Skin epidermis (tissue), 12 donors: ENCODE results near the gene SMIM38.
"Not testable (repeated sequence)": the region's sequence is repeated elsewhere in the genome, so short reads cannot be mapped to it uniquely, and the experiment has no call there.

ENCODE experiments used
- H3K27ac ChIP-seq, 21 experiments: fragments of 200-600 bp; sonication (generic) in 11 of 21; one replicate each; pipeline ENCODE4 v1.5.0; 2020; ENCODE audit warnings: mild to moderate bottlenecking in 3 of 21, inconsistent platforms in 2 of 21, moderate library complexity in 2 of 21
- H3K4me3 ChIP-seq, 7 experiments: fragments of 200-600 bp; sonication (generic) in 2 of 7; one replicate each; pipeline ENCODE4 v1.5.0; 2020; ENCODE audit warnings: inconsistent platforms in 2 of 7, mild to moderate bottlenecking in 2 of 7, moderate library complexity in 1 of 7

SMIM38 gene

DNA sequence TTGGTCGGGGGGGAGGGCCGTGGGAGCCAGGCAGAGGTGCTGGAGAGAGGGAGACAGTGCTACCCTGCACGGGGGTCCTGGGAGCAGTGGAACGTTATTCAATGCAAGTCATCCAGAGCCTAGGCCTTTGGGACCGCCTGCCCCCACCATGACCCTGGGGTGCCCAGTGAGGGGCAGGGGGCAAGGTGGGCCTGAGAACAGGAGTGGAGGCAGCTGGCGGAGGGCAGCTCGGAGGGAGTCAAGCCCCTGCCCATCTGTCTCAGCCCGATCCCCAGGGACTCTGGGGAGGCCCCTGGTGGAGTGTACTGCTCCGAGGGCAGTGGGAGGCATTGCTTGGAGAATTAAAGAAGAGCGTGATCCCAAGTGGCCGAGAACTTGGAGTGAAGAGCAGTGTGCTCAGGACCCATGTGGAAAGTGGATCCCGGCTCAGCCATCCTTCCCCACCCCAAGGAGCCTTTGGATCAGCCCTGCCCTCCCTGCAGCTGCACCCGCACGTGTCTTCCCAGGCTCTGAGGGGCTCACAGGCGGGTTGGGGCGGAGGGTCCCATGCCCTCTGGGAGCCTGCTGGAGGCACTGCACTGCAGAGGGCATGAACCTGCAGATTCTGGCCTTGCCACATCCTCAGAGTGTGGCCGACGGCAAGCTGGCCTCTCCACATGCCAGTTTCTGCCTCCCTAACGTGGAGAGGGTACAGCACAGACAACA, 34.0 kb upstream of the SMIM38 start:
- peak overlapping the region in 5 of 21 experiments; percentile 13 to 67 (median 31) for H3K27ac ChIP-seq
- no peak overlapping the region for H3K4me3 ChIP-seq

DNA sequence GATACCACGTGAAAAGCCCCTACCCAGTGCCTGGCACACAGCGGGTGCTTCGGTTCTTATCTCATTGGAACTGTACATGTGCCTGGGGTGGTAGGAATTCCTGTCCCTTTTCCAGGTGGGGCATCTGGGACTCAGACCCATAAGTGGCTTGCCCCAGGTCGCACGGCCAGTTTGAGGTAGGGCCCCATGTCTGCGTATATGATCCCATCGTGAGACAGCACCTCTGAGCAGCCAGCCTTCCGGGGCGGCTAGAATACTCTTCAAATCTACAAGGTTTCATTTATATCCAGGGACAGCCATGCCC, 33.5 kb upstream of the SMIM38 start:
- H3K4me3 ChIP-seq = no peak overlapping the region
- H3K27ac ChIP-seq = peak overlapping the region in 9 of 21 experiments; percentile 23 to 70 (median 62)

DNA sequence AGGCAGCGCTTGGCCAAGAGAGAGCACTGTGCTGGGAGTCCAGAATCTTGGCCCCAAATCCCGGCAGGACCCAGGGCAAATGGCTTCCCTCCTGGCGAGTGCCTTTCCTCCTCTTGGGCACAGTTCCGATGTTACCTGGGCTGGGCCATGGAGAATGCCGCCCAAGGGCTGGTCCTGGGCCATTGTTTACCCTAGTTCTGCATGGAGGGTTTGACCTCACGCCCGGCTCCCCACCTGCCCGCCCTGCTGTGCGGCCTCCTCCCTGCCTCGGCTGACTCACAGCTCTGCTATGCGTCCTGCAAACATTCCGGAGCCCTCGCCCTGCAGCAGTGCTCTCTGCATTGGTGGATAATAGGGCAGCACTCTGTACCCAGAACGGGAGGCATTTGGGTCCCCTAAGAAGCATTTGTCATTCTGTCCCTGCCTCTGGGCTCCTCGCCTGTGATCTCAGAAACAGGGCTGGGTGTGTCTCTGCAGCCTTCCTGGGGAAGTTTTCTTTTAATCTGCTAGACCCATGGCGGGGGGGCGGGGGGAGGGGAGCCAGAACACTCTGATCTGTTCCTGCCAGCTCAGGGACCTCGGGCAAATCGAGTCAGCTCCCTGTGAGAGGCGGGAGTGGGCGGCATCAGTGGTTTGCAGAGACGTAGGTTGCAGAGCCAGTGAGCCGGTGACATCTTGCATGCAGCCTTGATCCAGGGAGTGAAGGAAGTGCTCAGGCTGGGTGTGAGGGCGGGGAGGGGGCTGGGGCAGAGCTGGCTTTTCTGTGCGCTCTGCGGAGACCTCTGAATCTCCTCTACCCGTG, 32.9 kb upstream of the SMIM38 start:
- Histone ChIP-seq H3K27ac (peak overlapping the region in 15 of 21 experiments; percentile 12 to 70 (median 50)), H3K4me3 (peak overlapping the region in 1 of 7 experiments; percentile 8)

DNA sequence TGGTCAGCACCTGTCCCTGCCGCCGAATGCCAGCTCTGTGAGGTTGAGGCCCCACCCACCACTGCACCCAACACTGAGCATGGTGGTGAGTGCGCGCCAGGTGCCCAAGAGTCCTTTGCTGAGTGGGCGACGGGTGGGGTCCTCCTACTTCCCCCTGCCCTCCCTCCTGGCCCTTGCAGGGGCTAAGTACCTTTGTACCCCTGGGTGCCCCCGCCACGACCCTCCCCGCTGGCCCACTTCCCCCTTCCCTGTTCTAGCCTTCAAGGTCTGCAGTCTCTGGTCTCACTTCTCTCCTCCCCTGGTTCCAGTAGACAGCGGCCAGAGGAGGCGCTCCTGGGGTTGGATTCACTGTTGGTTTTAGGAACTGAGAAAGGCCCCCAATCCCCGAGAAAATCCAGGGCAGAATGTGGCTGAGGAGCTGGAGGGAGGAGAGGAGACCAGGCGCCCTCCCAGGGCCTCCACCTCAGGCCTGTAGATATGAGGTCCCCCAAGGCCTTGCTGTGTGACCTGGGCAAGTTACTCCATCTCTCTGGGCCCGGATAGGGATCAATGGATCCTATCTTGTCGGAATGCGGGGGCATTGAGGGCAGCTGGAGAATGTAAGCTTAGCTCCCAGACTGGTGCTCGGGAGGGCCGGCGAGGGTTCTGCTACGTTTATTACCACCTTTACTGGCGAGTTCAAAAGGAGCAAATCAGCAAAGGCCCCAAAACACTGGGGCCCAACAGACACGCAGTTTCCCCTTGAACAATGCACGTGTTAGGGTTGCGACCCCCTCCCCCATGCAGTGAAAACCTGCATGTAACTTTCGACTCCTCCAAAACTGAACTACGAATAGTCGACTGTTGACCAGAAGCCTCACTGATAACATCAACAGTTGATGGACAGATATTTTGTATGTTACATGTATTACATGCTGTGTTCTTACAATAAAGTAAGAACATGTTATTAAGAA, 31.9 kb upstream of the SMIM38 start:
- Histone ChIP-seq H3K27ac (peak overlapping the region in 13 of 21 experiments; percentile 1 to 70 (median 47)), H3K4me3 (no peak overlapping the region)

DNA sequence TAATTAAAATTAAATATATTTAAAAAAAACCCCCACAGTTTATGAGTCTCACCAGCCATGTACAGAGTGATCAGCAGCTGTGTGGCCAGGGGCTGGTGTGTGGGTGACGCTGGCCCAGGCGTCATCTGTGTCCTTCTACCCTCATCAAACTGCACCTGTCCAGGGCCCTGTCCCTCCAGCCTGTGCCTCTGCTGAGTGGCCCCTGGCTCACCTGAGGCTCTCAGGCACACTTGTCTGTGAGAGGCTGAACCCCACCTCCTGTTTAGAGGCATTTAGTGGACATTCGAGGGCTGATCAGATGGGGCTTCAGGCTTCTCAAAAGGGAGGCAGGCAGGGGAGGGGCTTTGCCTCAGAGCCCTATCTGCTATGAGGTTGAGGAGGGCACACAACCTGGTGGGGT, 29.9 kb upstream of the SMIM38 start:
- no peak overlapping the region for H3K4me3 ChIP-seq
- H3K27ac ChIP-seq = peak overlapping the region in 1 of 21 experiments; percentile 70

DNA sequence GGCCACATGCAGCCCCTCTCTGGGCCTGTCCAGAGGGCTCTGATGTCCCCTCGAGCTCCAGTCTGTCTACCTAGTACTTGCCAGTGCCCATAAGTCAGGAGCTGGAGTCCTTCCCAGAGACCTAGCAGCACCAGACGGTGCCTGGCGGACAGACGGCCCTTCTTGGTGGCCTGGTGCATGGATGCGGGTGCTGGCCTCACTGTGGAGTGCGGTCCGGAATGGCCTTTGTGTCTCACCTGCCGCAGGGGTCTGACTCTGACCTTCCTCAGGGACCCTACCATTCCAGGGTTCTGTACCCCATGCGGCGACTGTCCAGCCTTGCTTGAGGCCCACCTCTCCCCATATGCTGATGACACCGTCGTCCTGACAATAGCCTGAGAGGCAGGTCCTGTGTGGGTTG, 29.4 kb upstream of the SMIM38 start:
- Histone ChIP-seq H3K27ac (peak overlapping the region in 1 of 21 experiments; percentile 70), H3K4me3 (no peak overlapping the region)

DNA sequence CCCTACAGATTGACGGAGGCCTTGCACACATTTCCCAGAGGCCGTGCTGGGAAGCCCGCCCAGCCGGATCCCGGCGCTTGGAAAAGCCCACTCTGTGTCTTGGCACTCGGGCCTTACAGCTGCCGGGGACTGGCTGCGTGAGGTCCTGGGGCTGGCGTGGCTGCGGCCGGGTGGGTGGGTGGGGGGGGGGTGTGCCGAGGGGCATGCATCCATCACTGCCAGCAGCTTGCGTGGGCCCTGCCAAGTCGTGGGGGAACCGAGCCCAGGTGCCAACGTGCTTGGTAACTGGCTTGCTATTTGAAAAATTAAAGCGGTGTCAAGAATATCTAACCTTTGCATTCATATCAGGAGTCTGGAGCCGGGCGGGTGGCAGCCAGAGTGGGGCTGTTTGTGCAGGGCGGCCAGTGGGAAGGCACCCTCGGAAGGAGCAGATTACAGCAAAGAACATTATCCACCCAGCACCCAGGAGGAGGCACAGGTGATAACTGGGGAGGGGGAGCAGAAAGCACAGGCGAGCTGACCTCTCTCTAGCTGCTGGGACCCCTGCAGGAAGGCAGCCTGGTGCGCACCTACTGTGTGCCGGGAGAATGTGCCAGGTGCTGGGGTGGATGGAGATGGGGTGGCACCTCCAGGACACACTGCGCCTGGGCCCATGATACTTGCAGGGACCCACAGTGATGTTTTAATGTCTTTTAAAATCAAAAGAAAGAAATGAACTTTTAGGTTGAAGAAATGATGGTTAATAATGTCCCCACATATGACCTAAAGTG, 28.5 kb upstream of the SMIM38 start:
- H3K4me3 ChIP-seq = no peak overlapping the region
- H3K27ac ChIP-seq = no peak overlapping the region

DNA sequence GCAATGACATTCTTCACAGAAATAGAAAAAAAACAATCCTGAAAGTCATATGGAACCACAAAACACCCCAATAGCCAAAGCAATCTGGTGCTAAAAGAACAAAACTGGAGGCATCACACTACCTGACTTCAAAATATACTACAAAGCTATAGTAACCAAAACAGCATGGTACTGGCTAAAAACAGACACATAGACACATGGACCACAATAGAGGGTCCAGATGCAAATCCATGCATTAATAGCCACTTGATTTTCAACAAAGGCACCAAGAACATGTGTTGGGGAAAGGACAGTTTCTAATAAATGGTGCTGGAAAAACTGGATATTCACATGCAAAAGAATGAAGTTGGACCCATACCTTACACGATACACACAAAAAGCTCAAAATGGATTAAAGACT, 27.9 kb upstream of the SMIM38 start:
- no peak overlapping the region for H3K27ac ChIP-seq

DNA sequence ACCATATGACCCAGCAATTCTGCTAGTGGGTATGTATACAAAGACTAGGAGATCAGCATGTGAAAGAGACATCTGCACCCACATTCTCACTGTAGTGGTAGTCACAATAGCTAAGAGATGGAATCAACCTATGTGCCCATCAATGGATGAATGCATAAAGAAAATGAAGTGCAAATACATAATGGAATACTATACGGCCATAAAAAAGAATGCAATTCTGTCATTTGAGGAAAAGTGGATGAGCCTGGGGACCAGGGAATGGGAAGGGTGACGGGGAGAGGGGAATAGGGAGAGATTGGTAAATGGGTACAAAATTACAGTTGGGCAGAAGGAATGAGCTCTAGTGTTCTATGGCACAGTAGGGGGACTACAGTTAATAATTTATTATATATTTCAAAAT, 26.7 kb upstream of the SMIM38 start:
- no peak overlapping the region for H3K4me3 ChIP-seq
- H3K27ac ChIP-seq = no peak overlapping the region

More for the DNA sequence above, 27.9 kb upstream of the SMIM38 start:
- H3K4me3 ChIP-seq = no peak overlapping the region

DNA sequence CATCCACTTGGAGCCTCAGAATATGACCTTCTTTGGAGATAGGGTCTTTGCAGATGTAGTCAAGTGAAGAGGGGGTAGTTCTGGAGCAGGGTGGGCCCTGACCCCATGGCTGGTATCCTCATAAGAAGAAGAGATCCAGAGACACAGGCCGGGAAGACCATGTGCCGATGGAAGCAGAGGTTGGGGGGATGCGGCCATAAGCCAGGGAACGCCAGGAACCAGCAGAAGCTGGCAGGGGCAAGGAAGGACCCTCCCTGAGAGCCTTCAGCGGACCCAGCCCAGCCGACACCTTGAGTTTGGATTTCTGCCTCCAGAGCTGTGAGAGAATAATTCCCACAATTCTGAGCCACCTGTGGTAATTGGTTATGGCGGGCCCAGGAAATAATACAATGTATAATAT, 26.1 kb upstream of the SMIM38 start:
- no peak overlapping the region for H3K27ac ChIP-seq
- no peak overlapping the region for H3K4me3 ChIP-seq

DNA sequence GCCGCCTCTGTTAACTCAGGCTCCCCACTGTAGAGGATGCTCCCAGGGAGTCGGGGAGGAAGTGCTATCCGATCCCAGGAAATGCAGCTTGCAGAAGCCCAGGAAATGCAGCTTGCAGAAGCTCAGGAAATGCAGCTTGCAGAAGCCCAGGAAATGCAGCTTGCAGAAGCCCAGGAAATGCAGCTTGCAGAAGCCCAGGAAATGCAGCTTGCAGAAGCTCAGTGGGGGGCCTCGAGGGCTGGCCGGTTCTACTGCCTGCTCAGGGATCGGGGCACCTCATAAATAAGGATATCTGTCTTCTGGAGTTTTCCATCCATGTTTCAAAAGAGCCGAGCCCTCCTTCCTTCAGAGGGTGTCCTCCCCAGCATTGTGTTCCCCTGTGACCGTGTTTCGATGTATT, 25.1 kb upstream of the SMIM38 start:
- no peak overlapping the region for H3K27ac ChIP-seq
- no peak overlapping the region for H3K4me3 ChIP-seq

DNA sequence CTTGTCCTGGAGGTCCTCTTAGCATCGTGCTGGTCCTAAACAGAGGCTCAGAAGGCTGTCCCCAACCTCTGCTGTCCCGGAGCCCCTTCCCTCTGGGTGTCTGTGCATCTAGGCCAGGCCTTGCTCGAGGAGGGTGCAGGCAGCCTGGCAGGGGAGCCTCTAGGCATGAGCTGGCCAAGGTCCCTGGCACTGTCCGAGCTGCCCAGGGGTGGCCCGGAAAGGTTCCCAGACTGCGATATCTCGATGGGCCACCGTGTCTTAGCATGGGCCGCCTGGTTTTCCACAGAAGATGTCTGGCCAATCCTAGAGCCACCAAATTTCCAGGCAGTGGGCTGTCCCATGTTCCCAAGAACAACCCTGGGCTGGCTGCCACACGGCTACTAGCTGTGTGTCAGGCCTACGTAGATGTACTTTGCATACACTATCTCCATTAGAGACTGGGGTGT, 24.6 kb upstream of the SMIM38 start:
- no peak overlapping the region for H3K4me3 ChIP-seq
- no peak overlapping the region for H3K27ac ChIP-seq

DNA sequence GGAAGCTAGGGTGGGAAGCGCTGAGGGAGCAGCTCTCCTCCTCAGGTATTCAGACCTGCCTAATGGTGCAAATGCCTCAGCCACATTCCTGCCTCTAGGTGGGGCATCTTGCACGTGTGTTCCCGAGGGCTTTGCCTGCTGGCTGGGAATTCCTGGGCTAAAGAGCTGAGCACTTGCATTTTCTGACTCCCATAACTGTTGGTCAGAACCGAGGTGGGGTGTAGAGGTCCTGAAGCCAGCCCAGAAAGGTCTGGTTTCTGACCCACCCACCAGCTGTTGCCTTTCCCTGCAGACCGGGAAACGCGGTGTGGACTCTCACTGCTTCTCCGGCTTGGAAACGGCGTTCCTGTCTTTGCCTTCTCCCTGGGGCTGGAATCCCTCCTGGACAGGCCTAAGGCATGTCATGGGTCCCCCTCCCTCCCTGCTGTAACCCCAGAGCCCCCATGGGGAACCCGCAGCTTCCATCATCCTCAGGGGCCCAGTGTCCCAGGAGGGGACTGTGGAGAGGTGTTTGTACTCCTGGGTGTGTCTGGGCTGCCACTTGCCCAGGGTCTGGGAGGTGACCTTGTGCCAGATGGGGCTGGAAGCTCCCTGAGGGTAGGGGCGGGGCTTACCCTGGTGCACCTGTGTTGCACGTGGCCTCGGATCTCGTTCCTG, 24.0 kb upstream of the SMIM38 start:
- H3K4me3 ChIP-seq = no peak overlapping the region
- no peak overlapping the region for H3K27ac ChIP-seq

DNA sequence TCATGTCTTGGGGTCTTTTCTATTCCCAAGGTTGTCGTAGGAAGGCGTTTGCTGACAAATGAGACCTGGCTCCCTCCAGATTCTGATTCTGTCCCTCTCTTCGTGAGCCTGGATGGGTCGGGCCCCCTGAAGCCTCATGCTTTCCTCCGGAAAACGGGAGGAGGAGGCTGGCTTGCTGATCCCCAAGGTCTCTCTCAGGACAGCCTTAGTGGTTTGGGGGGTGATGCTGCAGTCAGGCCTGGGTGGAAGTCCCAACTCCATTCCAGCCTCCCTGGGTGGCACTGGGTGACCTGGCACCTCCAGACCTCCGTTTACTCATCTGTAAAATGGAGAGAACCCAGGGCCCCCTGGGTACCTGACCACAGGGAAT, 23.4 kb upstream of the SMIM38 start:
- H3K27ac ChIP-seq = no peak overlapping the region
- H3K4me3 ChIP-seq = no peak overlapping the region

DNA sequence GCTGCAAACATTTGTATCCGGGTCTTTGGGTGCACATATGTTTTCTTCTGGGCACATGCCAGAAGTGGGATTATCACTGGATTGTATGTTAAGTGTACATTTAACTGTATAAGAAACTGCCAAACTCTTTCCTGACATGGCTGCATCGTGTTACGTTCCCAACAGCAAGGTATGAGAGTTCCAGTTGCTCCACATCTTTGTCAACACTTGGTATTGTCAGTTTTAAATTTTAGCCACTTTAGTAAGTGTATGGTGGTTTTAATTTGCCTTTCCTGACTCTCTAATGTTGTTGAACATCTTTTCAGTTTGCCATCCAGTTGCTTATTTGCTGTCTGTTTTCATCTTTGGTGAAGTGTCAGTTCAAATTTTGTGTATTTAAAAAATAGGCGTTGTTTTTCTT, 22.5 kb upstream of the SMIM38 start:
- Histone ChIP-seq H3K27ac (no peak overlapping the region), H3K4me3 (no peak overlapping the region)

DNA sequence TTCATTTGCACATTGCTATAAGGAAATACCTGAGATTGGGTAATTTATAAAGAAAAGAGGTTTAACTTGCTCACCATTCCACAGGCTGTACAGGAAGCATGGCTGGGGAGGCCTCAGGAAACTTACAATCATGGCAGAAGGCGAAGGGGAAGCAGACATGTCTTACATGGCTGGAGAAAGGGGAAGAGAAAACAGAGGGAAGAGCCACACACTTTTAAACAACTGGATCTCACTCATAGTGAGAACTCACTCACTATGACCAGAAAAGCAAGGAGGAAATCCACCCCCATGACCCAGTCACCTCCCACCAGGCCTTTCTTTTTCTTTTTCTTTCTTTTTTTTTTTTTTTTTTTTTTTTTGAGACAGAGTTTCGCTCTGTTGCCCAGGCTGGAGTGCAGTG, 21.6 kb upstream of the SMIM38 start:
- not testable (repeated sequence) for H3K27ac ChIP-seq, H3K4me3 ChIP-seq

DNA sequence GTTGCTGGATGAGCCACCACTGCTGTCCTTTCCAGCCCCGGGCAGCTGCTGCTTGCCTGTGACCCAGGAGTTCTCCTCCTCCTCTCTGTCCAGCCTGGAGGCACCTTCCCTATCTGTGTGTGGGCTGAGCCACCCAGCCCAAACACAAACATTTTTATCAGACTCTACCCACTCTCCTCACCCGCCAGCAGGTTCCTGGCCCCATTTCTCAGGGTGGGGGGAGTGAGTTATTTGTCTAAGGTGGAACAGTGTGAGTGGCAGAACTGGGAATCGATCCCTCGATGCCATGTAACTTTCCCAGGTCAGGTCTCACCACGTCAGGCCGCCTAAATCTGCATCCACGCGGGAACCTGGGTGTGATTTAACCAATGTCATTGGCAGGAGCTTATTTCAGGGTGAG, 20.8 kb upstream of the SMIM38 start:
- no peak overlapping the region for H3K4me3 ChIP-seq
- no peak overlapping the region for H3K27ac ChIP-seq

DNA sequence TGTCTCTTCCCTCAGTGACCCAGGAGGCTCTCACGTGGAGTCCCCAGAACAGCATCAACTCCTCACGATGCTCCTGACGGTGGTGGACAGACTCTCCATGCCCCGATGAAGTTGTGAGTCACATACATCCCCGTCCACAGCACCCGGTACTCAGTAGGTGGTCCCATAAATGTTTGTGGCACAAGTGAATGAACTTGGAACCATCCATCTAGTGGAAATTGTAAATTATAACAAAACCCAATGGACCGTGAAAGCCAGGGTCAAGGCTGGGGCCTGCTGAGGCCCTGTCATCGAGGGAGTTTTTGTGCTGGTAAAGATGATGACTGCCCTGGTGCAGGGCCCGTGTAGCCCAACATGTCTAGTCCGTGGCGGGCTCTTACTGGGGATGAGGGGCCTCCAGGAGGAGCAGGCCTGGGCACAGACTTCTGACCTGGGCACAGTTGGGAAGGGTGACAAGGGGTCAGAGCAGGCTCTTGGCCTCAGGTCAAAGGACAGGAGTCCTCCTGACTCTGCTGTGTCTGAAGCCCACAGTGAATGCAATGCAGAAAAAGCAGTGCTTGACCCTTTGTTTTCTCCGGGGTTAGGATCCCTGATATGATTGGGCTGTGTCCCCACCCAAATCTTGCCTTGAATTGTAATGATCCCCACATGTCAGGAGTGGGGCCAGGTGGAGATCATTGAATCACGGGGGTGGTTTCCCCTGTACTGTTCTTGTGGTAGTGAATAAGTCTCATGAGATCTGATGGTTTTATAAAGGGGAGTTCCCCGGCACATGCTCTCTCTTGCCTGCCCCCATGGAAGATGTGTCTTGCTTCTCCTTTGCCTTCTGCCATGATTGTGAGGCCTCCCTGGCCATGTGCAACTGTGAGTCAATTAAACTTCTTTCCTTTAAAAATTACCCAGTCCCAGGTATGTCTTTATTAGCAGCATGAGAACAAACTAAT, 20.0 kb upstream of the SMIM38 start:
- no peak overlapping the region for H3K4me3 ChIP-seq
- H3K27ac ChIP-seq = no peak overlapping the region
